PFSK-1 (cell line): ENCODE data around the gene SIAH1.

Source experiments
- FOXP2 ChIP-seq: optimal IDR thresholded peaks from 2 replicates; pipeline ENCODE3; 2011; ENCODE audit warnings: borderline replicate concordance, control low read depth, inconsistent platforms; ENCODE audit not compliant: insufficient read depth; ENCODE audit errors: extremely low read length, extremely low read depth
- POLR2AphosphoS5 ChIP-seq: IDR thresholded peaks from 2 replicates; pipeline ENCODE4 v1.6.1; 2012; ENCODE audit warnings: low read depth, mild to moderate bottlenecking, control low read depth, low read length, moderate library complexity
- REST ChIP-seq, 2 experiments: IDR thresholded peaks; 2 replicates each; pipeline versions ENCODE4 v1.6.1 to v1.8.0; 2011 to 2012; ENCODE audit warnings: low read depth in 2 of 2, low read length in 2 of 2, control low read depth in 1 of 2, inconsistent platforms in 1 of 2, mild to moderate bottlenecking in 1 of 2, moderate library complexity in 1 of 2; ENCODE audit not compliant: insufficient read depth in 1 of 2
- SIN3A ChIP-seq: IDR thresholded peaks from 2 replicates; pipeline ENCODE4 v1.6.1; 2012; ENCODE audit warnings: mild to moderate bottlenecking, low read length, moderate library complexity, borderline replicate concordance; ENCODE audit not compliant: insufficient read depth
- TAF1 ChIP-seq: IDR thresholded peaks from 2 replicates; pipeline ENCODE4 v1.6.1; 2012; ENCODE audit warnings: low read length, control low read depth, borderline replicate concordance; ENCODE audit not compliant: insufficient read depth

Gene SIAH1

GRCh38 chr16:48369765-48370164 lies 15.4 kb downstream of the SIAH1 start:
- TF ChIP-seq SIN3A (no peak), TAF1 (no peak), FOXP2 (no peak), POLR2AphosphoS5 (no peak), REST (IDR thresholded peaks at IDR 0.05; ENCODE audit: insufficient read depth in 1 of 2, low read depth in 2 of 2, low read length in 2 of 2) (no peak)

GRCh38 chr16:48367441-48368049 lies 17.7 kb downstream of the SIAH1 start:
- TF ChIP-seq TAF1: no peak
- no peak for TF ChIP-seq POLR2AphosphoS5
- TF ChIP-seq FOXP2: no peak
- no peak for TF ChIP-seq REST (IDR thresholded peaks at IDR 0.05; ENCODE audit: insufficient read depth in 1 of 2, low read depth in 2 of 2, low read length in 2 of 2)

- TF ChIP-seq POLR2AphosphoS5 (0 out of 2 replicates have a peak, but pooled peaks have one; percentile 7), FOXP2 (no peak)
Measured at GRCh38 chr16:48366165-48367093, 18.8 kb downstream of the SIAH1 start.

GRCh38 chr16:48365601-48366164 lies 19.5 kb downstream of the SIAH1 start:
- TF ChIP-seq POLR2AphosphoS5: peak; percentile 61
- peak; percentile 66; the same call in 1 of the 2 replicates for TF ChIP-seq TAF1
- peak; percentile 38 for TF ChIP-seq FOXP2
- TF ChIP-seq SIN3A: no peak

- TF ChIP-seq TAF1 (no peak), SIN3A (no peak), FOXP2 (no peak), POLR2AphosphoS5 (no peak)
Measured at GRCh38 chr16:48365025-48365600, 20.1 kb downstream of the SIAH1 start.

GRCh38 chr16:48361540-48362144 lies 23.6 kb downstream of the SIAH1 start:
- TF ChIP-seq SIN3A (no peak), FOXP2 (no peak), REST (IDR thresholded peaks at IDR 0.05; ENCODE audit: insufficient read depth in 1 of 2, low read depth in 2 of 2, low read length in 2 of 2) (no peak), TAF1 (no peak), POLR2AphosphoS5 (no peak)
